Endothelial cell of umbilical vein (primary cell): ENCODE data around the gene FIS1. TPM values are rescaled to one million over a fixed set of nuclear protein-coding genes. Genes with fewer than 3 reads are reported as not detected.

Source experiments
- BruUV-seq: library from RNA; stranded (reverse); fragments of 400-500 nt; replicated peaks from 2 replicates; lab custom pipeline; 2021; lab: Mats Ljungman, UMichigan
- CTCF ChIA-PET: fragments of 300-600, 350-600 bp; sonication (Branson Sonifier 250); formaldehyde crosslinking; loops from one replicate; lab custom pipeline; 2021; ENCODE audit warnings: antibody characterized with exemption, inconsistent platforms; lab: Charles Lee
- POLR2A ChIA-PET: fragments of 300-600, 350-600 bp; sonication (Branson Sonifier 250); formaldehyde crosslinking; loops from one replicate; lab custom pipeline; 2021; ENCODE audit warnings: antibody characterized with exemption, inconsistent platforms; lab: Charles Lee
- DNase-seq: peaks from one replicate; pipeline ENCODE4 v3.0.0-alpha.2; 2011; ENCODE audit warnings: low read depth, low spot score
- FAIRE-seq: peaks from 2 replicates; lab custom pipeline; 2011; peaks lifted over from hg19 to GRCh38; lab: Jason Lieb, UNC
- H2AFZ ChIP-seq: 2 replicates; pipeline ENCODE4 v1.6.0; 2012; ENCODE audit warnings: low read depth, low read length, control low read depth, inconsistent platforms
- H3K27ac ChIP-seq: 2 replicates; pipeline ENCODE4 v1.5.1; 2011; ENCODE audit warnings: low read depth, mild to moderate bottlenecking, control low read depth, low read length, moderate library complexity; ENCODE audit not compliant: insufficient read depth
- H3K27me3 ChIP-seq, 2 experiments: 2 replicates each; pipeline versions ENCODE4 v1.6.0 to v1.6.1; 2011; ENCODE audit warnings: low read length in 2 of 2, mixed read lengths in 1 of 2; ENCODE audit not compliant: control insufficient read depth in 2 of 2, insufficient read depth in 2 of 2
- H3K36me3 ChIP-seq, 2 experiments: 2 replicates in 1 of 2; 3 replicates in 1 of 2; pipeline ENCODE4 v1.5.1; 2011; ENCODE audit warnings: low read length in 2 of 2, mild to moderate bottlenecking in 1 of 2, moderate library complexity in 1 of 2; ENCODE audit not compliant: control insufficient read depth in 2 of 2, insufficient read depth in 2 of 2; ENCODE audit errors: extremely low read depth in 1 of 2
- H3K4me1 ChIP-seq: 3 replicates; pipeline ENCODE4 v1.5.1; 2011; ENCODE audit warnings: mild to moderate bottlenecking, low read length; ENCODE audit not compliant: control insufficient read depth, insufficient read depth; ENCODE audit errors: extremely low read depth
- H3K4me2 ChIP-seq: 2 replicates; pipeline ENCODE4 v1.6.1; 2011; ENCODE audit warnings: low read length, control low read depth, mixed read lengths; ENCODE audit not compliant: insufficient read depth
- H3K4me3 ChIP-seq, 3 experiments: fragments of 200-600 bp in 1 of 3; sonication (generic), shearing (Covaris generic) in 1 of 3; replicated peaks in 1 of 3; 2 replicates each; pipeline ENCODE4 v1.5.1; 2011 to 2016; ENCODE audit warnings: control low read depth in 3 of 3, low read length in 3 of 3, mild to moderate bottlenecking in 2 of 3, inconsistent platforms in 1 of 3, low read depth in 1 of 3, moderate library complexity in 1 of 3; ENCODE audit not compliant: insufficient read depth in 1 of 3
- H3K79me2 ChIP-seq: 2 replicates; pipeline ENCODE4 v1.6.0; 2012; ENCODE audit warnings: low read length, inconsistent platforms; ENCODE audit not compliant: control insufficient read depth, insufficient read depth
- H3K9ac ChIP-seq: replicated peaks from 2 replicates; pipeline ENCODE3; 2011; ENCODE audit warnings: low read length, control low read depth; ENCODE audit not compliant: insufficient read depth; ENCODE audit errors: extremely low read depth
- H3K9me1 ChIP-seq: replicated peaks from 3 replicates; pipeline ENCODE4 v1.6.0; 2011; ENCODE audit warnings: mild to moderate bottlenecking, low read length; ENCODE audit not compliant: control insufficient read depth, insufficient read depth; ENCODE audit errors: extremely low read depth
- H3K9me3 ChIP-seq: replicated peaks from 2 replicates; pipeline ENCODE4 v1.5.1; 2012; ENCODE audit warnings: low read length, inconsistent platforms; ENCODE audit not compliant: control insufficient read depth, insufficient read depth
- H4K20me1 ChIP-seq: replicated peaks from 2 replicates; pipeline ENCODE3; 2011; ENCODE audit warnings: mild to moderate bottlenecking, low read length; ENCODE audit not compliant: control insufficient read depth, insufficient read depth; ENCODE audit errors: extremely low read depth
- CTCF ChIP-seq, 2 donors: IDR thresholded peaks; 1 replicate in 1 of 2; 2 replicates in 1 of 2; pipeline ENCODE4 v1.5.1; 2011; ENCODE audit warnings: low read length in 2 of 2, mild to moderate bottlenecking in 2 of 2, moderate library complexity in 2 of 2, control low read depth in 1 of 2, inconsistent platforms in 1 of 2, low read depth in 1 of 2; ENCODE audit not compliant: insufficient read depth in 1 of 2; ENCODE audit errors: extremely low read depth in 1 of 2
- EZH2 ChIP-seq: IDR thresholded peaks from 2 replicates; pipeline ENCODE4 v1.6.1; 2012; ENCODE audit warnings: borderline replicate concordance, low read depth, mild to moderate bottlenecking, moderate library complexity, low read length, inconsistent platforms; ENCODE audit not compliant: severe bottlenecking
- FOS ChIP-seq: IDR thresholded peaks from 2 replicates; pipeline ENCODE4 v1.6.1; 2011; ENCODE audit warnings: mild to moderate bottlenecking, low read length, moderate library complexity, borderline replicate concordance; ENCODE audit not compliant: insufficient read depth
- GATA2 ChIP-seq: IDR thresholded peaks from 2 replicates; pipeline ENCODE4 v1.7.0; 2011; ENCODE audit warnings: low read depth, mild to moderate bottlenecking, moderate library complexity, mixed read lengths, low read length; ENCODE audit not compliant: insufficient read length, insufficient read depth
- JUN ChIP-seq: IDR thresholded peaks from 2 replicates; pipeline ENCODE4 v1.6.1; 2011; ENCODE audit warnings: borderline replicate concordance, low read depth; ENCODE audit not compliant: insufficient read length, insufficient read depth
- MAX ChIP-seq: IDR thresholded peaks from 2 replicates; pipeline ENCODE4 v1.6.1; 2011; ENCODE audit not compliant: insufficient read depth, insufficient read length
- MYC ChIP-seq: IDR thresholded peaks from one replicate; pipeline ENCODE4 v1.6.1; 2011; ENCODE audit warnings: mild to moderate bottlenecking, low read depth, low read length
- POLR2A ChIP-seq: IDR thresholded peaks from 2 replicates; pipeline ENCODE4 v1.6.1; 2012; ENCODE audit warnings: low read depth, mild to moderate bottlenecking, control low read depth, low read length
- POLR2AphosphoS5 ChIP-seq: IDR thresholded peaks from 2 replicates; pipeline ENCODE4 v1.6.1; 2012; ENCODE audit warnings: low read depth, mild to moderate bottlenecking, control low read depth, low read length, moderate library complexity; ENCODE audit not compliant: insufficient read depth
- dilution Hi-C: fragments of 300-500 bp; cut with MboI; formaldehyde crosslinking; loops from one replicate; pipeline ENCODE4 v1.15.0; 2019; ENCODE audit warnings: low sequenced_read_pairs; ENCODE audit not compliant: extremely low pct_ligation_motif_present
- intact Hi-C: fragments of 100-400 bp; cut with micrococcal nuclease; formaldehyde crosslinking; loops from one replicate; pipeline ENCODE4 v1.10.0; 2022
- polyA plus RNA-seq, 4 experiments: library from polyadenylated mRNA; depleted of rRNA in 3 of 4; stranded (reverse) in 3 of 4; unstranded in 1 of 4; fragments of >200 nt; gene quantifications; 2 replicates each; pipeline versions ENCODE4 v1.2.1 to v1.2.3, GENCODE V29; 2011 to 2012; ENCODE audit warnings: missing spikeins in 1 of 4
- total RNA-seq: library from RNA; stranded (reverse); gene quantifications from 2 replicates; pipeline ENCODE4 v1.2.3, GENCODE V29; 2021

FIS1 gene
- total and polyA plus RNA-seq, 2 donors (not counting 3 experiments of a cell fraction or from before 2014, with no cell fraction given), result 132 to 330 TPM

- no peak overlapping the region for H3K4me3 ChIP-seq
- H3K27me3 ChIP-seq, result no peaks in the 10 kb centered on the region
- H3K79me2 ChIP-seq, result peaks cover 15% of the 10 kb centered on the region
- no peak overlapping the region for H3K9ac ChIP-seq
- ChIA-PET POLR2A (no interaction called here), CTCF (interaction anchor here (1.7 kb wide), 1 partner anchor 19 kb away, joined by 6 read pairs; no protein-coding TSS in a partner anchor)
- H3K9me3 ChIP-seq, result no peaks in the 10 kb centered on the region
- dilution Hi-C loops (no loop called here), intact Hi-C loops (no loop called here)
- no peak overlapping the region for H2AFZ ChIP-seq
- no peaks in the 10 kb centered on the region for H3K9me1 ChIP-seq
- H3K4me1 ChIP-seq, result peaks cover 6% of the 10 kb centered on the region
- no peaks in the 10 kb centered on the region for H4K20me1 ChIP-seq
- H3K4me2 ChIP-seq, result no peak overlapping the region
- DNase-seq (no peak), FAIRE-seq (no peak)
- no peak for TF ChIP-seq MYC
- TF ChIP-seq CTCF (IDR thresholded peaks at IDR 0.05; ENCODE audit: extremely low read depth in 1 of 2, insufficient read depth in 1 of 2, low read depth in 1 of 2, low read length in 2 of 2), result no peak
- TF ChIP-seq GATA2, result no peak
- TF ChIP-seq JUN, result no peak
- TF ChIP-seq POLR2AphosphoS5, result no peak
- no peak for TF ChIP-seq POLR2A
- no peak for TF ChIP-seq FOS
- no peak for TF ChIP-seq EZH2
- TF ChIP-seq MAX, result no peak
- no peak overlapping the region for H3K27ac ChIP-seq
- peaks cover 14 to 40% of the 10 kb centered on the region in 2 experiments for H3K36me3 ChIP-seq
- BruUV-seq, result no TSS peak
Measured at GRCh38 chr7:101211501-101211900, 33.4 kb downstream of the FIS1 start.
